ENCODE data around the gene NACC1.
A peak's percentile ranks its signal among the peaks of the same experiment; 100 is the strongest.
"Not testable (repeated sequence)": the region's sequence is repeated elsewhere in the genome, so short reads cannot be mapped to it uniquely, and the experiment has no call there.

The NACC1 gene

GRCh38 chr19:13133241-13133870 lies 15.3 kb downstream of the NACC1 start:
- WGBS, 2 experiments = 92% methylated on average over 12 of the region's 12 CpGs
- Histone ChIP-seq H3K27ac (ENCODE audit: insufficient read depth, low read depth, low read length, poor library complexity, severe bottlenecking) (no peak overlapping the region), H3K9me3 (ENCODE audit: control insufficient read depth, low read length) (no peaks in the 10 kb centered on the region), H3K4me3 (ENCODE audit: insufficient read depth, low read depth, low read length) (no peak overlapping the region), H3K36me3 (ENCODE audit: control insufficient read depth, insufficient read depth, low read length) (peaks cover 35% of the 10 kb centered on the region), H3K27me3 (ENCODE audit: control insufficient read depth, insufficient read depth, low read length, poor library complexity, severe bottlenecking) (no peaks in the 10 kb centered on the region), H3K4me1 (ENCODE audit: control insufficient read depth, insufficient read depth, low read length) (peaks cover under 1% of the 10 kb centered on the region)

- Histone ChIP-seq H3K4me1 (ENCODE audit: control insufficient read depth, insufficient read depth, low read length) (peaks cover 6% of the 10 kb centered on the region), H3K36me3 (ENCODE audit: control insufficient read depth, insufficient read depth, low read length) (peaks cover 39% of the 10 kb centered on the region), H3K27me3 (ENCODE audit: control insufficient read depth, insufficient read depth, low read length, poor library complexity, severe bottlenecking) (no peaks in the 10 kb centered on the region), H3K4me3 (ENCODE audit: insufficient read depth, low read depth, low read length) (no peak overlapping the region), H3K9me3 (ENCODE audit: control insufficient read depth, low read length) (no peaks in the 10 kb centered on the region), H3K27ac (ENCODE audit: insufficient read depth, low read depth, low read length, poor library complexity, severe bottlenecking) (no peak overlapping the region)
- WGBS, 2 experiments = 98% methylated on average over 3 of the region's 3 CpGs
Measured at GRCh38 chr19:13134626-13135025, 16.6 kb downstream of the NACC1 start.

GRCh38 chr19:13135068-13136062 lies 17.3 kb downstream of the NACC1 start:
- WGBS, 2 experiments = 96% methylated on average over 60 of the region's 60 CpGs
- H3K27me3 ChIP-seq (ENCODE audit: control insufficient read depth, insufficient read depth, low read length, poor library complexity, severe bottlenecking) = no peaks in the 10 kb centered on the region
- no peaks in the 10 kb centered on the region for H3K9me3 ChIP-seq (ENCODE audit: control insufficient read depth, low read length)
- H3K4me3 ChIP-seq (ENCODE audit: insufficient read depth, low read depth, low read length) = no peak overlapping the region
- peaks cover 6% of the 10 kb centered on the region for H3K4me1 ChIP-seq (ENCODE audit: control insufficient read depth, insufficient read depth, low read length)
- no peak overlapping the region for H3K27ac ChIP-seq (ENCODE audit: insufficient read depth, low read depth, low read length, poor library complexity, severe bottlenecking)
- H3K36me3 ChIP-seq (ENCODE audit: control insufficient read depth, insufficient read depth, low read length) = peaks cover 39% of the 10 kb centered on the region

GRCh38 chr19:13137290-13137794 lies 19.3 kb downstream of the NACC1 start:
- 96% methylated on average over 28 of the region's 28 CpGs for WGBS, 2 experiments
- Histone ChIP-seq H3K36me3 (ENCODE audit: control insufficient read depth, insufficient read depth, low read length) (peaks cover 39% of the 10 kb centered on the region), H3K4me1 (ENCODE audit: control insufficient read depth, insufficient read depth, low read length) (peaks cover 6% of the 10 kb centered on the region), H3K27me3 (ENCODE audit: control insufficient read depth, insufficient read depth, low read length, poor library complexity, severe bottlenecking) (no peaks in the 10 kb centered on the region), H3K27ac (ENCODE audit: insufficient read depth, low read depth, low read length, poor library complexity, severe bottlenecking) (no peak overlapping the region), H3K4me3 (ENCODE audit: insufficient read depth, low read depth, low read length) (no peak overlapping the region), H3K9me3 (ENCODE audit: control insufficient read depth, low read length) (no peaks in the 10 kb centered on the region)

- Histone ChIP-seq H3K9me3 (ENCODE audit: control insufficient read depth, low read length) (no peaks in the 10 kb centered on the region), H3K4me1 (ENCODE audit: control insufficient read depth, insufficient read depth, low read length) (peaks cover 6% of the 10 kb centered on the region), H3K27me3 (ENCODE audit: control insufficient read depth, insufficient read depth, low read length, poor library complexity, severe bottlenecking) (no peaks in the 10 kb centered on the region), H3K4me3 (ENCODE audit: insufficient read depth, low read depth, low read length) (no peak overlapping the region), H3K36me3 (ENCODE audit: control insufficient read depth, insufficient read depth, low read length) (peaks cover 39% of the 10 kb centered on the region), H3K27ac (ENCODE audit: insufficient read depth, low read depth, low read length, poor library complexity, severe bottlenecking) (peak overlapping the region; percentile 26)
- 93% methylated on average over 40 of the region's 40 CpGs for WGBS, 2 experiments
Measured at GRCh38 chr19:13138171-13138915, 20.3 kb downstream of the NACC1 start.

GRCh38 chr19:13138916-13139198 lies 20.8 kb downstream of the NACC1 start:
- Histone ChIP-seq H3K4me1 (ENCODE audit: control insufficient read depth, insufficient read depth, low read length) (peaks cover 6% of the 10 kb centered on the region), H3K4me3 (ENCODE audit: insufficient read depth, low read depth, low read length) (no peak overlapping the region), H3K9me3 (ENCODE audit: control insufficient read depth, low read length) (no peaks in the 10 kb centered on the region), H3K36me3 (ENCODE audit: control insufficient read depth, insufficient read depth, low read length) (peaks cover 39% of the 10 kb centered on the region), H3K27me3 (ENCODE audit: control insufficient read depth, insufficient read depth, low read length, poor library complexity, severe bottlenecking) (no peaks in the 10 kb centered on the region), H3K27ac (ENCODE audit: insufficient read depth, low read depth, low read length, poor library complexity, severe bottlenecking) (peak overlapping the region; percentile 26)
- 90 to 92% methylated on average over 10 of the region's 10 CpGs for WGBS, 2 experiments

GRCh38 chr19:13139633-13140311 lies 21.7 kb downstream of the NACC1 start:
- H3K9me3 ChIP-seq (ENCODE audit: control insufficient read depth, low read length) = no peaks in the 10 kb centered on the region
- WGBS, 2 experiments = 80 to 83% methylated on average over 10 of the region's 11 CpGs
- no peak overlapping the region for H3K4me3 ChIP-seq (ENCODE audit: insufficient read depth, low read depth, low read length)
- no peaks in the 10 kb centered on the region for H3K27me3 ChIP-seq (ENCODE audit: control insufficient read depth, insufficient read depth, low read length, poor library complexity, severe bottlenecking)
- H3K4me1 ChIP-seq (ENCODE audit: control insufficient read depth, insufficient read depth, low read length) = peaks cover 6% of the 10 kb centered on the region
- H3K36me3 ChIP-seq (ENCODE audit: control insufficient read depth, insufficient read depth, low read length) = peaks cover 37% of the 10 kb centered on the region
- no peak overlapping the region for H3K27ac ChIP-seq (ENCODE audit: insufficient read depth, low read depth, low read length, poor library complexity, severe bottlenecking)

- Histone ChIP-seq H3K9me3 (ENCODE audit: control insufficient read depth, low read length) (no peaks in the 10 kb centered on the region), H3K27me3 (ENCODE audit: control insufficient read depth, insufficient read depth, low read length, poor library complexity, severe bottlenecking) (no peaks in the 10 kb centered on the region), H3K4me3 (ENCODE audit: insufficient read depth, low read depth, low read length) (no peak overlapping the region), H3K4me1 (ENCODE audit: control insufficient read depth, insufficient read depth, low read length) (no peaks in the 10 kb centered on the region), H3K27ac (ENCODE audit: insufficient read depth, low read depth, low read length, poor library complexity, severe bottlenecking) (no peak overlapping the region), H3K36me3 (ENCODE audit: control insufficient read depth, insufficient read depth, low read length) (no peaks in the 10 kb centered on the region)
- 88 to 89% methylated on average over 12 to 16 of the region's 16 CpGs for WGBS, 2 experiments
Measured at GRCh38 chr19:13146763-13147563, 28.9 kb downstream of the NACC1 start.

- not testable (repeated sequence) for H3K4me1 ChIP-seq (ENCODE audit: control insufficient read depth, insufficient read depth, low read length); H3K27me3 ChIP-seq (ENCODE audit: control insufficient read depth, insufficient read depth, low read length, poor library complexity, severe bottlenecking); H3K36me3 ChIP-seq (ENCODE audit: control insufficient read depth, insufficient read depth, low read length); H3K27ac ChIP-seq (ENCODE audit: insufficient read depth, low read depth, low read length, poor library complexity, severe bottlenecking); H3K9me3 ChIP-seq (ENCODE audit: control insufficient read depth, low read length)
- 63 to 65% methylated on average over 17 of the region's 17 CpGs for WGBS, 2 experiments
- peak overlapping the region; percentile 89 for H3K4me3 ChIP-seq (ENCODE audit: insufficient read depth, low read depth, low read length)
Measured at GRCh38 chr19:13149173-13149627, 31.1 kb downstream of the NACC1 start.
